ENCODE data around the gene TRIL. TPM values are rescaled to one million over a fixed set of nuclear protein-coding genes. Genes with fewer than 3 reads are reported as not detected.
A peak's percentile ranks its signal among the peaks of the same experiment; 100 is the strongest.

The TRIL gene
- total and polyA plus RNA-seq, 12 donors, result 0.59 to 5.9 (median 2.7) TPM

GRCh38 chr7:28939844-28940544 is 18.1 kb downstream of the TRIL start:
- intact Hi-C loops (cut with DNase I), result loop anchor here in 2 of 10 donors (5.0 to 10.0 kb wide), 2 partner anchors 47 to 255 kb away; partner anchors contain the start of gene CHN2 (in 1 of the 2)
- Histone ChIP-seq H3K9me3 (no peaks in the 10 kb centered on the region), H3K4me1 (peaks cover 0 to 40% (median 10%) of the 10 kb centered on the region in 9 donors), H3K27me3 (peaks cover 0 to 4% (median 0%) of the 10 kb centered on the region in 7 donors), H3K4me3 (no peak overlapping the region), H3K36me3 (no peaks in the 10 kb centered on the region), H3K27ac (peak overlapping the region in 3 of 10 donors; percentile 21 to 53 (median 50))
- WGBS, 2 donors, result 50 to 56% methylated on average over 7 of the region's 7 CpGs
- no peak for TF ChIP-seq CTCF (IDR thresholded peaks at IDR 0.05)
- DNase-seq (no peak), ATAC-seq (peak in 3 of 8 donors; percentile 29 to 50 (median 43))

- ATAC-seq (peak in 3 of 8 donors; percentile 34 to 50 (median 48)), DNase-seq (no peak)
- peaks cover 0 to 40% (median 10%) of the 10 kb centered on the region in 9 donors for H3K4me1 ChIP-seq
- intact Hi-C loops (cut with DNase I), result loop anchor here in 1 of 10 donors (10.0 kb wide), 1 partner anchor 255 kb away; the partner anchor contains the start of gene CHN2
- WGBS, 2 donors, result 48 to 64% methylated on average over 5 of the region's 5 CpGs
- H3K27ac ChIP-seq, result peak overlapping the region in 1 of 10 donors; percentile 2
- H3K9me3 ChIP-seq, result no peaks in the 10 kb centered on the region
- no peak for TF ChIP-seq CTCF (IDR thresholded peaks at IDR 0.05)
- no peaks in the 10 kb centered on the region for H3K36me3 ChIP-seq
- peaks cover 0 to 4% (median 0%) of the 10 kb centered on the region in 7 donors for H3K27me3 ChIP-seq
- H3K4me3 ChIP-seq, result no peak overlapping the region
Observed at GRCh38 chr7:28939367-28939766, 18.8 kb downstream of the TRIL start.

- H3K27me3 ChIP-seq, result peaks cover 0 to 4% (median 0%) of the 10 kb centered on the region in 7 donors
- H3K36me3 ChIP-seq, result no peaks in the 10 kb centered on the region
- 70 to 73% methylated on average over 7 of the region's 7 CpGs for WGBS, 2 donors
- DNase-seq (no peak), ATAC-seq (peak in 3 of 8 donors; percentile 10 to 30 (median 11))
- no peaks in the 10 kb centered on the region for H3K9me3 ChIP-seq
- H3K4me1 ChIP-seq, result peaks cover 0 to 51% (median 17%) of the 10 kb centered on the region in 9 donors
- intact Hi-C loops (cut with DNase I), result loop anchor here in 1 of 10 donors (10.0 kb wide), 1 partner anchor 257 kb away; the partner anchor contains the start of gene CHN2
- no peak overlapping the region for H3K27ac ChIP-seq
- no peak overlapping the region for H3K4me3 ChIP-seq
- no peak for TF ChIP-seq CTCF (IDR thresholded peaks at IDR 0.05)
Observed at GRCh38 chr7:28937619-28938018, 20.5 kb downstream of the TRIL start.

- 80 to 81% methylated on average over 6 of the region's 6 CpGs for WGBS, 2 donors
Observed at GRCh38 chr7:28937103-28937502, 21.0 kb downstream of the TRIL start.

More at GRCh38 chr7:28937103-28937502, 21.0 kb downstream of the TRIL start:
- H3K4me1 ChIP-seq, result peaks cover 0 to 51% (median 17%) of the 10 kb centered on the region in 9 donors
- H3K27ac ChIP-seq, result no peak overlapping the region
- peaks cover 0 to 2% (median 0%) of the 10 kb centered on the region in 7 donors for H3K27me3 ChIP-seq
- no peak overlapping the region for H3K4me3 ChIP-seq
- intact Hi-C loops (cut with DNase I), result loop anchor here in 1 of 10 donors (10.0 kb wide), 1 partner anchor 258 kb away; the partner anchor contains the start of gene CHN2
- no peaks in the 10 kb centered on the region for H3K9me3 ChIP-seq
- no peaks in the 10 kb centered on the region for H3K36me3 ChIP-seq
- no peak for DNase-seq
- TF ChIP-seq CTCF (IDR thresholded peaks at IDR 0.05), result no peak
- ATAC-seq, result no peak

Measured in heart right ventricle (tissue), 16 donors.